ENCODE results near the gene APPL1. TPM values are rescaled to one million over a fixed set of nuclear protein-coding genes. Genes with fewer than 3 reads are reported as not detected.

The APPL1 gene
- 33.5 and 43.2 TPM in 2 replicates for total RNA-seq

- H3K4me3 ChIP-seq (ENCODE audit: low read depth, low read length): peak within 1 kb of the TSS; percentile 85
- TF ChIP-seq CTCF (IDR thresholded peaks at IDR 0.05; ENCODE audit: insufficient read depth, low read depth, low read length): no peak
- peak; percentile 89 for DNase-seq (ENCODE audit: low read depth)
These were observed at the start of gene APPL1 for GRCh38 chr3:57227204-57227929. TSS of gene APPL1 (plus strand) at chr3:57227729. CDS start at chr3:57227884, 155 bp downstream.

GRCh38 chr3:57179580-57180410, 47.7 kb upstream of the APPL1 start:
- H3K4me3 ChIP-seq (ENCODE audit: low read depth, low read length): no peak overlapping the region
- peak; percentile 19 for DNase-seq (ENCODE audit: low read depth)
- TF ChIP-seq CTCF (IDR thresholded peaks at IDR 0.05; ENCODE audit: insufficient read depth, low read depth, low read length): peak; percentile 54

- no peak overlapping the region for H3K4me3 ChIP-seq (ENCODE audit: low read depth, low read length)
- TF ChIP-seq CTCF (IDR thresholded peaks at IDR 0.05; ENCODE audit: insufficient read depth, low read depth, low read length): no peak
- peak; percentile 18 for DNase-seq (ENCODE audit: low read depth)
These were observed 43.0 kb upstream of the APPL1 start for GRCh38 chr3:57184526-57184925.

GRCh38 chr3:57192028-57192427, 35.5 kb upstream of the APPL1 start:
- DNase-seq (ENCODE audit: low read depth): no peak
- no peak overlapping the region for H3K4me3 ChIP-seq (ENCODE audit: low read depth, low read length)
- TF ChIP-seq CTCF (IDR thresholded peaks at IDR 0.05; ENCODE audit: insufficient read depth, low read depth, low read length): no peak

- no peak overlapping the region for H3K4me3 ChIP-seq (ENCODE audit: low read depth, low read length)
- no peak for TF ChIP-seq CTCF (IDR thresholded peaks at IDR 0.05; ENCODE audit: insufficient read depth, low read depth, low read length)
- DNase-seq (ENCODE audit: low read depth): no peak
These were observed 32.9 kb upstream of the APPL1 start for GRCh38 chr3:57194641-57195040.

GRCh38 chr3:57199895-57200297, 27.6 kb upstream of the APPL1 start, which contains the start of gene HESX1:
TSS of gene HESX1 (minus strand) at chr3:57199978. CDS start at chr3:57199918, 60 bp downstream.
- no peak for TF ChIP-seq CTCF (IDR thresholded peaks at IDR 0.05; ENCODE audit: insufficient read depth, low read depth, low read length)
- DNase-seq (ENCODE audit: low read depth): no peak
- H3K4me3 ChIP-seq (ENCODE audit: low read depth, low read length): no peak within 1 kb of the TSS
